NB4 (cell line): ENCODE measurements around the gene COL1A2.

Experiments
- POLR2A ChIP-seq: IDR thresholded peaks from 2 replicates; pipeline ENCODE4 v1.6.1; 2011; ENCODE audit warnings: mild to moderate bottlenecking; ENCODE audit not compliant: insufficient read length; ENCODE audit errors: extremely low read depth
- TF ChIP-seq, protein P1 (sequence below): IDR thresholded peaks from one replicate; pipeline ENCODE4 v1.5.1; 2012; ENCODE audit warnings: low read depth, low read length

DNA sequence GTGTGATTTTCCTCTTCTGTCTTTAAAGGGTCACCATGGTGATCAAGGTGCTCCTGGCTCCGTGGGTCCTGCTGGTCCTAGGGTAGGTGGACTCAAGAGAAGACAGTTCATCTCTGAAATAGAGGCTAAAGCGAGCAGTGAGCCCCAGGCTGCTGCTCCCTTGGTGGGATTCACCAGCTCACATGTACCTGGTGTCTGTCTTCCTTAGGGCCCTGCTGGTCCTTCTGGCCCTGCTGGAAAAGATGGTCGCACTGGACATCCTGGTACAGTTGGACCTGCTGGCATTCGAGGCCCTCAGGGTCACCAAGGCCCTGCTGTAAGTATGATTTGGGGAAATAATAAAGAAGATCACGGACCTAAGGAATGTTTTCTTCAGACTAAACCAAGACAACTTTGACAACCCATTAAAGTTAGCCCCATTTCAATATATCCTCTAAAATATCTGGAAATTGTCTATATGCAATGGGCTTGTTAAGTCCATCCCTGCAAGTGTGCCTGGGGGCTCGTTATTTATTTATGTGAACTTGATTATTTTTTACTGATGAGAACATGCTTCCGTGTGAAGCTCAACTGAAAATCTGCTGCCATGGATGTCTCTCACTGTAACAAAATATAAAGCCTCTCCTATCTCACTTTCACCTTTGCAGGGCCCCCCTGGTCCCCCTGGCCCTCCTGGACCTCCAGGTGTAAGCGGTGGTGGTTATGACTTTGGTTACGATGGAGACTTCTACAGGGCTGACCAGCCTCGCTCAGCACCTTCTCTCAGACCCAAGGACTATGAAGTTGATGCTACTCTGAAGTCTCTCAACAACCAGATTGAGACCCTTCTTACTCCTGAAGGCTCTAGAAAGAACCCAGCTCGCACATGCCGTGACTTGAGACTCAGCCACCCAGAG, 32.5 kb downstream of the COL1A2 start:
- TF ChIP-seq POLR2A, result no peak
- TF ChIP-seq, protein P1, sequence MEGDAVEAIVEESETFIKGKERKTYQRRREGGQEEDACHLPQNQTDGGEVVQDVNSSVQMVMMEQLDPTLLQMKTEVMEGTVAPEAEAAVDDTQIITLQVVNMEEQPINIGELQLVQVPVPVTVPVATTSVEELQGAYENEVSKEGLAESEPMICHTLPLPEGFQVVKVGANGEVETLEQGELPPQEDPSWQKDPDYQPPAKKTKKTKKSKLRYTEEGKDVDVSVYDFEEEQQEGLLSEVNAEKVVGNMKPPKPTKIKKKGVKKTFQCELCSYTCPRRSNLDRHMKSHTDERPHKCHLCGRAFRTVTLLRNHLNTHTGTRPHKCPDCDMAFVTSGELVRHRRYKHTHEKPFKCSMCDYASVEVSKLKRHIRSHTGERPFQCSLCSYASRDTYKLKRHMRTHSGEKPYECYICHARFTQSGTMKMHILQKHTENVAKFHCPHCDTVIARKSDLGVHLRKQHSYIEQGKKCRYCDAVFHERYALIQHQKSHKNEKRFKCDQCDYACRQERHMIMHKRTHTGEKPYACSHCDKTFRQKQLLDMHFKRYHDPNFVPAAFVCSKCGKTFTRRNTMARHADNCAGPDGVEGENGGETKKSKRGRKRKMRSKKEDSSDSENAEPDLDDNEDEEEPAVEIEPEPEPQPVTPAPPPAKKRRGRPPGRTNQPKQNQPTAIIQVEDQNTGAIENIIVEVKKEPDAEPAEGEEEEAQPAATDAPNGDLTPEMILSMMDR, result no peak
